ENCODE results near the gene MACO1.

GRCh38 chr1:25468033-25468432 lies 37.3 kb downstream of the MACO1 start:
- TF ChIP-seq NCOA2 (IDR thresholded peaks at IDR 0.05; ENCODE audit: partially characterized antibody in 2 of 2): no peak
- no peak for TF ChIP-seq ZNF24 (IDR thresholded peaks at IDR 0.05)
- TF ChIP-seq CREB1 (IDR thresholded peaks at IDR 0.05): no peak
- no peak for TF ChIP-seq CREB1 (CRISPR knock-in tag; IDR thresholded peaks at IDR 0.05)
- no peak for TF ChIP-seq ZBTB49 (CRISPR knock-in tag; IDR thresholded peaks at IDR 0.05; ENCODE audit: borderline replicate concordance)
- TF ChIP-seq KDM1A (IDR thresholded peaks at IDR 0.05): no peak
- TF ChIP-seq, protein P1, sequence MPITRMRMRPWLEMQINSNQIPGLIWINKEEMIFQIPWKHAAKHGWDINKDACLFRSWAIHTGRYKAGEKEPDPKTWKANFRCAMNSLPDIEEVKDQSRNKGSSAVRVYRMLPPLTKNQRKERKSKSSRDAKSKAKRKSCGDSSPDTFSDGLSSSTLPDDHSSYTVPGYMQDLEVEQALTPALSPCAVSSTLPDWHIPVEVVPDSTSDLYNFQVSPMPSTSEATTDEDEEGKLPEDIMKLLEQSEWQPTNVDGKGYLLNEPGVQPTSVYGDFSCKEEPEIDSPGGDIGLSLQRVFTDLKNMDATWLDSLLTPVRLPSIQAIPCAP (CRISPR knock-in tag; IDR thresholded peaks at IDR 0.05; ENCODE audit: borderline replicate concordance): no peak

All from K562 (cell line).